Superior temporal gyrus (tissue), 1 donor: ENCODE data around the gene PTGFRN.
"Not testable (repeated sequence)": the region's sequence is repeated elsewhere in the genome, so short reads cannot be mapped to it uniquely, and the experiment has no call there.

Experiments
- DNase-seq: peaks from one replicate; pipeline ENCODE4 v3.0.0-alpha.2; 2016; ENCODE audit errors: extremely low spot score

PTGFRN gene

DNA sequence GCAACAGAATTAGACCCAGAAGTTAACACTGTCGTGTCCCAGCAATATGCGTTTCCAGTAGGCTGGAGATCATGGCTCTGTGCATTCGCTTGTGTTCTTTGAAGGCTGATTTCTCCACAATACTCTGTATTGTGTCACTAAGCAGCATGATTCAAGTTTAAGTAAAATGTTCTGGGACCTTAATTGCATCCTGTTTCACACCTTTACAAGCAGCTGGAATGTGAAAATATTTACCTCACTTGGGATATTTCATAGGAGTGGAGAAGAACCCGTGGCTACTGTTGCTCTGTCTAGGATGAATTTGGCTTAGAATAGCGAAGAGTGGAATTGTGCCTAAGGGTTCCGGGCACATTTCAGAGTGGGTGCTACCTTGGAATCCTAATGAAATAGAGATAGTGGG lies 6.3 kb downstream of the PTGFRN start:
- no peak for DNase-seq

DNA sequence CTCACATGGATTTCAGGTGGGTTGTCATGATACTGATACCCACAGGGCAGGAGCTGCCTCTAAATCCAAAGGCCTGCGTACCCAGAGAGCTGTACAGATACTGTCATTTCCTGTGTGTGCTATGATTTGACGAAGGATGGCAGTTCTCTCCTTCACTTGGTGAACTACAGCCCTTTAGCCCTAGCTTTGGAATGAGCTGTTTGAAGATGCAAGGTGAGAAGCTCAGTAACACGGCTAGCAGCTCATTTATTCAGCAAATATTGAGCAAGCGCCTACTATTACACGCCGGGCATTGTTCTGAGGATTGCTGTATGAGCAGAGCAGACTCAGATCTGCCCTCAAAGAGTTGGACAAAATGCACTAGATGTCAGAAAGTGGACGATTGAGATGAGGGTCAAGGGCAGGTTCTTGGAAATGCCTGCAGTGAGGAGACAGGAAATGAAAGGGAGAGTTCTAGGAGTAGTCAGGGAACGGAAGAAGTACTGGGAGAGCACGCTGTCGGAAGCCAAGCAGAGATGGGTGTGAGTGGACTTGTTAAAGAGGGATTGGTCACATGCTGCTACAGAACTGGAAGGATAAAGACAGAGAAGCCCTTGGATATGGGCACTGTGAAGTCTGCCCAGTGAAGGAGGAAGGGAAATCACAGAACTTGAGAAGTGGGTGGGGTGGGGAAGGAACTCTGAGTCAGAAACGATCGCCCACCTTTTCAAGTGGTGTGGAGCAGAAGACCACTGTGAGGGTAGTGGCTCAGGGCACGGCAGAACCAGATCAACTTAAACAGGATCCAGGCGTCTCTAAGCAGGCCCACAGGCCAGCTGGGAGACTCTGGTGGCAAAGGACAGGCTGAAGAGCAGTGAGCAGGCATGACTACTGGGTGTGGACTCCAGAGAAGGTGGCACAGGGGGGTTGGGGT lies 7.1 kb downstream of the PTGFRN start:
- no peak for DNase-seq

DNA sequence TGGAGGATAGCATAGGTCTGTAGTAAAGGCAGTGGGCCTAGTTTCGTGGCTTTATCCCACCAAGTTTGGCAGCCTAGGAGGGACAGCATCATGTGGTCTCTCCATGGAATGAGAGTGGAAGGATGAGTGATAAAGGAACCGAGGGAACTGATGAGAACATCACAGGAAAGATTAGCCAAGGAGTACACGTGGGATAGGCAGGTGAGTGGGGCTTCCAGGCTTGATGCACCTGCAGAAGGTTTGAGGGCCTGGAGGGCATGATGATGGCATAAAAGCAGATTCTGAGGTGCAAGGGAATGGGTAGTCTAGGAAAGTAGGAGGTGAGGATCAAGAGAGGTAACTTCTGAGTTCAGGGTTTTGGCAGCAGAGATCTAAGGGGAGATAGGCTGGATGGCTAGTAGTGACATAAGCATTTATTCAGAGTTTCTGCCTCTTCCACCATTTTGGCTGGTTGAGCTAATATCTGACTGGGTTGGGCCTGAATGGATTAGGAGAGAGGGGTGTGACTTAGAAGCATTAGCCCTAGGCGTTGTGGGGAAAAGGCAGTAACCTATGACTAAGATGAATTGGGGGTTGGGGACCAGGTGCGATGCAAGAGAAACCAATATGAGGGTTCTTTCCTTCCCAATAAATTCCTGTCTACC lies 9.1 kb downstream of the PTGFRN start:
- no peak for DNase-seq

DNA sequence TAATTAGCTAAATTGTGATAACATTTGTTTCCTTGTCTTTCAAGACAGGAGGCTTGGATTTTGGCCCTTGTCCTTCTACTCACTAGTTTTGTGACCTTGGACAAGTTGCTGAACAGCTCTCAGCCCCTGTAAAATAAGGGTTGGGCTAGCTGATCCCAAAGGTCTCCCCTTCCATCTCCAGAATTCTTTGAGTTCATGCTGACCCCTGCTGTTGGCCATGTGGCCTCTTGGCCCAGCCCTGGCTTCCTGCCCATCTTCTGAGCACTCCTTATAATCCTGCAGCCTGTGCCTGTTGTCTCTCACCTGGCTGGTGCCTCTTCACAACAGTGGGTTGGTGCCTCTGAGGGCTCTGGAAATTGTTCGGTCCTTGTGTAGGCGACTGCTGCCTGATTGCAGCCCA lies 10.1 kb downstream of the PTGFRN start:
- no peak for DNase-seq

DNA sequence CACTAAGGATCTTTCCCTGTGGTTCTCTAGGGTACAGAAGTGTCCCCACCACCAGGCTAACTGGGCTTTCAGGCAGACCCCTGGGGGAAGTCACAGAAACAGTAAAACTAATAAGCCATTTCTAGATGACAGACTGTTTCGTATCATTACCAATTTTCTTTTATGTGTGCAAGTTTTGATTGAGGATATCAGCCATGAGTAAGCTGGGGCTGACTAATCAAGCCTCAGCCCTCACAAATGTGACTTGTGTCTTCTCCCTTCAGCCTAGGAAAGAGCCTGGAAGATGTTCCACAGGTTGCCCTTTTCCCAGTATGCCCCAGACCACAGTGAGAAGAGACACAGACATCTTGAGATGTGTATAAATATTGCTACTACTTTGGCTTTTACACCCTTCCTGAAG lies 10.5 kb downstream of the PTGFRN start:
- no peak for DNase-seq

DNA sequence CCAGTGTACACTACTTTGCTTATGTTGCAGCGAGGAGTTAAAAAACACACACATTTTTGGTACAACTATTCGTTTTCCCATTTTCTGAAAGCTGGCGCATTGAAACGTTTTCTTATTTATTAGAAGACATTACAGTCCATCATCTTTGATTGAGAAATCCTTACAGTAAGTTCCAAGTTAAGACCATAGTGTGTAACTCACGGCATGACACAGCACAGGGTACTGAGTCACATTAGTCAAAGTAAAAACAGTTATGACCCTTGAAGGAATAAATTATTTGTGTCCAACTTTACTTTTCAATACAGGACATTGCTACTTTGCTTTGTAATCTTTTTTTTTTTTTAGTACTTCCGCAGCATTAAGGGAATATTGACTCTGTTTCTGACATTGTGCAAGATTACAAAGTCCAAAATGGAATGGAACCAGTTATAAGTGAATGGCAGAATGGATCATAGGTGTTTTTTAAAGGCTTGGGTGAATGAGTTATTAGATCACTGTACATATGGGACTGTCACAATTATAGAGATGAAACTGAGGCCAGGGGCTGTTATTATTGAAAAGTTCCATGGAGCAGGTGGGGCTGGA lies 11.7 kb downstream of the PTGFRN start:
- DNase-seq = no peak

DNA sequence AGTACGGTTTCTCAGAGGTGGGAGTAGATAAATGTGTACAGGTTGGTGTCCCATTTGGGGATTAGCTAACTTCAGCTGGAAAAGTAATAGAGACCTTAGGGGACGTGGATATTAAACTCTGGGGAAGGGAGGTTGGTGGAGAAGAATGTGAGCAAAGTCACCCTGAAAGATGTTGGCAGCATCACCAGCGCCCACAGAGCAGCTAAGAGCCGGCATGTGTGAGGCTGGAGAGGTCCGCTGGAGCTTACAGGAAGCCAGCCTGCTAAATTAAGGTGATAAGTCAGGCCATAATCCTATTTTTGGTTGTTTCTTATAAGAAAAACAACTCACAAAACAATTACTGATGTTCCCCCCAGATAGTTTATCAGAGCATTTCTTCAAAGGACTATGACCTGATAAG lies 12.2 kb downstream of the PTGFRN start:
- DNase-seq = no peak

DNA sequence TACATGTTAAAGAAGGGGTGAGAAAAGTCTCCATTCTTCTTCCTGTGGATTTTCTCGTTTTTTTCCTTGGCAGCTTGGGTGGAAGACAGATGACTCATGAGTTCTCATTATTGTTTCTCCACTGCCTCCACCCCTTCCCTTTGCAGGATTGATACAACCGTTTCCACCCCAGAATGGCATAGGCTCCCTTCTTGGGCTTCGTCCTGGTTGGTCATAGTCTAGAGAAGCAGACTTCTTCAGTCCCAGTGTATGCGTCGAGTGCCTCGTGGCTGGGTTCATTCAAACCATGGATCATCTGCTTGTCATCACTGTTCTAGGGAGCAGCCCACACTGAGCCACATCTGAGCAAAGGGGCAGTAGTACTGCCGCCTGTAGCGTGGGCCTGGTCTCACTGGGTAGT lies 13.7 kb downstream of the PTGFRN start:
- no peak for DNase-seq

DNA sequence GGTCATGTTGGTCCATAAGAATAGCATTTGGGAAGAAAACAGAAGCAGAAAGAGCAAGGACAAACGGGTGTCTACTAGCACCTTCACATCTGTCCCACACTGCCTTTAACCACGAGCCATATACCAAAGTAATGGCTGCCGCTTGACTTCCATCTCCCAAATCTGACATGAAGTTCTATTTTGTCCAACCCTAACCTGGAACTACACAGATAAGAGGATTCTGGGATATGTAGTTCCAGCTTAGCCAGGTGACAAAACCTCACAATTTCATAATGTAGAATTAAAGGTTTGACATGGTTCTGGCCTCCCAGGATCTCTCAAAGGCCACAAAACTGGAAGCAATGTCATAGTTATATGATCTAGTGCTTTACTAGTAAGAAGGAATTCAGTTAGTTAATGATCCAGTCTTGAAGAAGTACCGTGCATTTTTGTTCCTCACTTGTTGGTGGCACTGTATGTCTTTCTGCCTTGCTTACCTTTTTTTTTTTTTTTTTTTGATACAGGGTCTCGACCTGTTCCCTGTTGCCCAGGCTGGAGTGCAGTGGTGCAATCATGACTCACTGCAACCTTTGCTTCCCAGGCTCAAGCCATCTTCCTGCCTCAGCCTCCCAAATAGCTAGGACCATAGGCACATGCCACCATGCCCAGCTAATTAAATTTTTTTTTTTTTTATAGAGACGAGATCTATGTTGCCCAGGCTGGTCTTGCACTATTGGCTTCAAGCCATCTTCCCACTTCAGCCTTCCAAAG lies 17.5 kb downstream of the PTGFRN start:
- DNase-seq = no peak

DNA sequence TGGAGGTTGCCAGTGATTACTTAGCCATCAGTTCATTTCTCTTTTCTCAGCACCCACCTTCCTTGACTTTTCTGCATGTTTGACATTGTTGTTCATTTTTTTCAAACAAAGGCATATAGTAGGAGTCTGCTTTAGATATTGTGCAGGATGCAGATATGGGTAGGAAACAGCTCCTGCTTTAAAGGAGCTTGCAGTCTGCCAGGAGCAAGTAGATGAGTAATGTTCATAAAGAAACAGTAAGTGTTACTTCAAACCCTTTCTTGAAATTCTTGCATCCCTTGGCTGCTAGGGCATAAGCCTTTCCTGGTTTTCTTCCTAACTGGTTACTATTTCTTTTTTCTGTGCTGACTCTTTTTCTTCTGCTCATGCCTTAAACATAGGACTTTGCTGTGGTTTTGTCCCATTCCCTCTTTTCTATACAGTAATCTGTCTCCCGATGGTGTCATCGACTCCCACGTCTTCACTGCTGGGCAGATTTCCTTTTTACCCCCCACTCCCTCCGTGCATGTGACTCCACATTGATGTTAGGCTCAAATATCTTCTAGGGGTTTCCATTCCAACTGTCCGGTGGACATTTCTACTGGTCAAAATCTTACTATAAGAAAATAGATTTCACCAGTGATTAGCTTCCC lies 20.4 kb downstream of the PTGFRN start:
- no peak for DNase-seq

DNA sequence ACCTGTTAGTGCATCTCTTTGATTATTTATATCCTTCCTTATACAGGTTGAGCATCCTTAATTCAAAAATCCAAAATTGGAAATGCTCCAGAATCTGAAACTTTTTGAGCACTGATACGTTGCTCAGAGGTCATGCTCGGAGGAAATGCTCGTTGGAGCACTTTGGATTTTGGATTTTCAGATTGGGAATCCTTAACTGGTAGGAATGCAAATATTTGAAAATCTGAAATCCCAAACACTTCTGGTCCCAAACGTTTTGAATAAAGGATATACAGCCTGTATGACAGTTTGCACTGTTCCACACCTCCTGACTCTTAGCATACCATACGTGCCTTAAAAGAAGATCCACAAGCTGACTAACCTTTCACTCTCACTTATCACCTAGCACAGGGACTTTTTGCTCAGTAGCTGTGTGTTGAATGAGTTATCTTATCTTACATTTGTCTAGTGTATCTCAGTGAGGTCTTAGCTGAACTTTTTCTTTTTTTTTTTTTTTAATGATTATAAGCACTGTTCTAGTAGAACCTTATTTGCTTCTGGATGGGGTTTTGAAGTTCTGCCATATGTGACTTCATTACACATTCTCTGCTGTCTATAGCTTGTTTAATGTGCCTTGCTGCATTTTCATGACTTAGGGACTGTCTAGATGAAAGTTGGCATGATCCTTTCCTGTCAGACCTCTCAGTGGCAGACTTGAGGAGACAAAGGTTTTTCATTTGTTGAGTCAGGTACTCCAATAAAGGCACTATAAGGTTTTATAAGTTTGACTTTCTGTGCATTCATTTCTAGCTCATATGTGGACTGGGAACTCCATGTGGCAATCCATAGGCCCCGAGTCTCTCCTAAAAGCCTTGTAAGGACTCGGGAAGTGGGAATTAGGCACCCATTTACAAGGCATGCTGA lies 21.6 kb downstream of the PTGFRN start:
- DNase-seq = no peak

DNA sequence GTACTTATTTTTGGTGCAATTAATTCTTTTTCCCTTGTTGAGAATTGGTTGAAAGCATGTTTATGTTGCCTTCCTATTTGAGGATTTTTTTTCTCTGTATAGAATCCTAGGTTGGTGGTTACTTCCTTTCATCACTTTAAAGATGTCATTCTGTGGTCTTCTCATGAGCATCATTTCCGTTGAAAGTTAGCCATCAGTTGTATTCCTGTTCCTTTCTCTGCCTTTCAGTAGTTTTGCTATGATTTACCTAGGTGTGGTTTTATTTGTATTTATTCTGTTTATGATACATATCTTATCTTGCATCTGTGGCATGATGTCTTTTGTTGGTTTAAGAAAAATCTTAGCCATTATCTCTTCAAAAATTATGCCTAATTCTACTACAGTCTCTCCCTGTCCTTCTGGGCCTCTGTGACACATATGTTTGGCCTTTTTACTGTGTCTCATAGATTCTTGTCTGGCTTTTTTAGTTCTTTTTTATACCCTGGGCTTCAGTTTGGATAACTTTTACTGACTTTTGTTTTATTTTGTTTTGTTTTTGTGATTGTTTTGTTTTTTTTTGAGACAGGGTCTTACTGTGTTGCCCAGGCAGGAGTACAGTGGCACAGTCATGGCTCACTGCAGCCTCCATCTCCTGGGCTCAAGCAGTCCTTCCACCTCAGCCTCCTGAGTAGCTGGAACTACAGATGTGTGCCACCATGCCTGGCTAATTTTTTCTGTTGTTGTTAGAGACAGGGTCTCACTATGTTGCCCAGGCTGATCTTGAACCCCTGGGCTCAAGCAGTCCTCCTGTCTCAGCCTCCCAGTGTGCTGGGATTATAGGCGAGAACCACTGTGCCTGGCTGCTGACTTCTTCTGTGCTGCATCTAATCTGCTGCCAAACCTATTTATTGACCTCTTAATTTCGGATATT lies 24.1 kb downstream of the PTGFRN start:
- no peak for DNase-seq

DNA sequence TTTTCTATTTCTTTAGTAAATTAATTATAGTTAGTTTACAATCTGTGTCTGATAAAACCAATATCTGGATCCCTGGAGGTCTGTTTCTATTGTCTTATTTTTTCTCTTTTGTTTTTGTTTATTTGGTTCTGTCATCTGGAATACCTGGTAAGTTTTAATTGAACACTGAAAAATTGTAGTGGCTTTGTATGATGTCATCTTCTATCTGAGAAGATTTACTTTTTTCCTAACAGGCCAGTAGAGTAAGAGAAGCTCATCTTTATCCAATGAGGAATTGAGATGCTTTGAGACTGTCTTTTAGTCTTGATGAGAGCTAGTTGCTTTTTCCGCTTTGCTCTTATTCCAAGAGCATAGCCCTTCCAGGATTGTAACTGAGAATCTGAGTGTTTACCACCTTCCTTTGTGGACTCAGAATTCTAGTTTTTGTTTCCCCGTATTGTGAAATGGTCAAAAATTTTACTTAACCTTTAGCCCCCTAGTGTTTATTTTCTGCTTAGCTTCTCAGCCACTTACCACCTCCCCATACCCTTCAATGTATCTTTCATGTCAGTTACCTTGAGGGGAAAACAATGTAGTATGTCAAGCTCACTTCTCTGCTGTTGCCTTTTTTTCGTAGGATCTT lies 25.0 kb downstream of the PTGFRN start:
- no peak for DNase-seq

DNA sequence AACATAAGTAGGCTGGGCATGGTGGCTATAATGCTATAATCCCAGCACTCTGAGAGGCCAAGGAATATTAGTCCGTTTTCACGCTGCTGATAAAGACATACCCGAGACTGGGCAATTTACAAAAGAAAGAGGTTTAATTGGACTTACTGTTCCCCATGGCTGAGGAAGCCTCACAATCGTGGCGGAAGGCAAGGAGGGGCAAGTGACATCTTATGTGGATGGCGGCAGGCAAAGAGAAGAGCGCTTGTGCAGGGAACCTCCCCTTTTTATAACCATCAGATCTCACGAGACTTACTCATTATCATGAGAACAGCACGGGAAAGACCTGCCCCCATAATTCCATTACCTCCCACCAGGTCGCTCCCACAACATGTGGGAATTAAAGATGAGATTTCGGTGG lies 28.5 kb downstream of the PTGFRN start:
- DNase-seq = no peak

DNA sequence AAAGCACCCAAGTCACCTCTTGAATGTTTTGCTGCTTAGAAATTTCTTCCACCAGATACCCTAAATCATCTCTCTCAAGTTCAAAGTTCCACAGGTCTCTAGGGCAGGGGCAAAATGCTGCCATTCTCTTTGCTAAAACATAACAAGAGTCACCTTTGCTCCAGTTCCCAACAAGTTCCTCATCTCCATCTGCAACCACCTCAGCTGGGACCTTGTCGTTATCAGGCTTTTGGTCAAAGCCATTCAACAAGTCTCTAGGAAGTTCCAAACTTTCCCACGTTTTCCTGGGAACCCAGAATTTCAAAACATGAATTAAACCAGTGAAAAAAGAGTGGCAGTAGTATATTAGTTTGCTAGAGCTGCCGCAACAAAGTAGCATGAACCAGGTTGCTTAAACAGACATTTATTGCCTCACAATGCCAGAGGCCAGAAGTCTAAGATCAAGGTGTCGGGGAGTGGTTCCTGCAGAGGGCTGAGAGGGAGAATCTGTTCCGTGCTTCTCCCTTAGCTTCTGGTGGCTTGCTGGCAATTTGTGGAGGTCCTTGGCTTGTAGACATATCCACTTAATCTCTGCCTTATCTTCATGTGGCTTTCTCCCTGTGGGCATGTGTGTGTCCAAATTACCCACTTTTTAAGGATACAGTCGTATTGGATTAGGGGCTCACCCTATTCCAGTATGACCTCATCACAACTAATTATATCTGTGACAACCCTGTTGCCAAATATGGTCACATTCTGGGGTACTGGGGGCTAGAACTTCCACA lies 30.2 kb downstream of the PTGFRN start:
- DNase-seq = not testable (repeated sequence)

DNA sequence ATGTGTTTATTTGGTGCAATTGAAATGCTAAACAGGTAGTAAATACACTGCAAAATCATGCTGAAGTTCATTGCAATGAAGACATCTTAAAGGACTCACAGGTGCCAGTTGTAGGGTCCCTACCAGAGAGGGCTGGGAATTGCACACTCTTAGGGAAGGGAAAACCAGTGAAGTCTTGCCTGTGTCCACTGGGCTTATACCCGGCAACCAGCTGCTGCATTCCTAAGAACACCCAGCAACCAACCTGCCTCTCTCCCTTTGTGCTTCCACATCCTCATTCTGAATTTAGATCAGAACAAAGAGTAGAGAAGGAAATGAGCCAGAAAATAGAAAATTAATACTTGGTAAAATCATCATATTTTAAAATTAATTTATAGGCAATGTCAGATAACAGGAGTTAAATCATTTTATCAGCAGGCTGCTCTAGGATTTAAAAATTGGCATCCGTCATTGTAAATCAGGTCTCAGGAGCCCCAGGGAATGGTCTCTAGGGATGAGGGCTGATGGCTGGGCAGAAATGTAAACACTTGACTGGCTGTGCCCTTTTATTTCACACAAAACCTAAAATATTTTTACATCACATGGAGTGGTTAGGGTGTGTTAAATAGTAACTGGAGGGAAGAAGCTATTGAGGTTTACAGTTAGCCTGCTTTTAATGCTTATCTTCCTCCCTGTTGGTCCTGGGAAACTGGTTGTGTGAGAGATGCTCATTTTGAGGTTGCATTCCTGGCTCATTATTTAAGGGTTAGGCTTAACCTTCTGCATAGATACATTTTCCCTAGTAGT lies 31.3 kb downstream of the PTGFRN start:
- DNase-seq = no peak

DNA sequence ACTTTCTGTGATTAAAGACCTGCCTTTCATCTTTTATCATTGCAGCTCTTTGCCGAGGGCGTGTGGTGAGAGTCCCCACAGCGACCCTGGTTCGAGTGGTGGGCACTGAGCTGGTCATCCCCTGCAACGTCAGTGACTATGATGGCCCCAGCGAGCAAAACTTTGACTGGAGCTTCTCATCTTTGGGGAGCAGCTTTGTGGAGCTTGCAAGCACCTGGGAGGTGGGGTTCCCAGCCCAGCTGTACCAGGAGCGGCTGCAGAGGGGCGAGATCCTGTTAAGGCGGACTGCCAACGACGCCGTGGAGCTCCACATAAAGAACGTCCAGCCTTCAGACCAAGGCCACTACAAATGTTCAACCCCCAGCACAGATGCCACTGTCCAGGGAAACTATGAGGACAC lies 32.0 kb downstream of the PTGFRN start:
- no peak for DNase-seq

DNA sequence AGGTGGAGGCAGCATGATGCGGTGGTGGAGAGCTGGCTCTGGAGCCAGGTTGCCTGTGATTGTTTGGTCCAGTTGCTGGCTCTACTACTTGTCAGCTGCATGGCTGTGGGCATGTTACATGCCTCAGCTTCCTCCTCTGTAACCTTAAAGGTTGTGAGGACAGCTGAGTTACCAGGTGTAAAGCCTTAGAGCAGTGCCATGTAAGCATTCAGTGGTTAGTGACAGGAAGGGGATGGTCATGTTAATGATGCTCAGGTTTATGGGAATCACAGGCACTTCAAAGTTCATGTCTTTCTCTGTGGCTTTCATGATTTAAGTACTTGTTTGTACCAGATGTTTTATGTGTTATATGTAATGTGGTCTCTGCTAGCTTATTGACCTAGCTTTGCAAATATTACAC lies 32.6 kb downstream of the PTGFRN start:
- DNase-seq = no peak
